Measurements from ENCODE around the gene TMEM258.
A peak's percentile ranks its signal among the peaks of the same experiment; 100 is the strongest.

Gene TMEM258

DNA sequence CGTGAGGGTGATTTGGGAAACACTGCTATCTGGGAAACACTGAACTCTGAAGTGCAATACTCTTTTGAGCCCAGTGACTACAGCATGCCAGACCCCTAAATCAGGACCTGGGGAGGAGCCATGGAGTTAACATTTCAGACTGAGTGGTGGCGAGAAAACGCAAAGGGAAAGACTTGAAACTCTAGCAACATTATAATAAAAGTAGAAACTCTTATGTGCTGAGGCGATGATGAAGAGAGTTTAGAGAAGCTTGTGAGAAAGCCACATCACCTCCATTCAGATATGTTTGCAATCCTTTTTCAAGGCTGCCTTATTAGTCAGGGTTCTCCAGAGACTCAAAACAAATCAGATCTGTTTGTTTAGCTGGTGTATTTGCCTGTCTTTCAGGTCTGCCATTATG lies 2.2 kb upstream of the TMEM258 start:
- no peak for DNase-seq

DNA sequence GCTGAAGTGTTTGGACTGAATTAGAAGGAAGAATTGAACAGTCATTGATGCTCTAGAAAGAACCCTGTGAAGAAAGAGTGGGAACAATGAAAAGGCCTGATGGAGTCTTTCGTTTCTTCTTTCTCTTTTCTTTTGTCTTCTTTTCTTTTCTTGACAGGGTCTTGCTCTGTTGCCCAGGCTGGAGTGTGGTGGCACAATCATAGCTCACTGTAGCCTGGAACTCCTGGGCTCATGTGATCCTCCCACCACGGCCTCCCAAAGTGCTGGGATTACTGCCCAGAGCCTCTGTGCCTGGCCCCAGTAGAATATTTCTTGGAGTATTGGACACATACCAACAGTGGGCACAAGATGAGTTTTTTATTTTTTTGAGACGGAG lies 1.4 kb upstream of the TMEM258 start:
- DNase-seq: no peak

DNA sequence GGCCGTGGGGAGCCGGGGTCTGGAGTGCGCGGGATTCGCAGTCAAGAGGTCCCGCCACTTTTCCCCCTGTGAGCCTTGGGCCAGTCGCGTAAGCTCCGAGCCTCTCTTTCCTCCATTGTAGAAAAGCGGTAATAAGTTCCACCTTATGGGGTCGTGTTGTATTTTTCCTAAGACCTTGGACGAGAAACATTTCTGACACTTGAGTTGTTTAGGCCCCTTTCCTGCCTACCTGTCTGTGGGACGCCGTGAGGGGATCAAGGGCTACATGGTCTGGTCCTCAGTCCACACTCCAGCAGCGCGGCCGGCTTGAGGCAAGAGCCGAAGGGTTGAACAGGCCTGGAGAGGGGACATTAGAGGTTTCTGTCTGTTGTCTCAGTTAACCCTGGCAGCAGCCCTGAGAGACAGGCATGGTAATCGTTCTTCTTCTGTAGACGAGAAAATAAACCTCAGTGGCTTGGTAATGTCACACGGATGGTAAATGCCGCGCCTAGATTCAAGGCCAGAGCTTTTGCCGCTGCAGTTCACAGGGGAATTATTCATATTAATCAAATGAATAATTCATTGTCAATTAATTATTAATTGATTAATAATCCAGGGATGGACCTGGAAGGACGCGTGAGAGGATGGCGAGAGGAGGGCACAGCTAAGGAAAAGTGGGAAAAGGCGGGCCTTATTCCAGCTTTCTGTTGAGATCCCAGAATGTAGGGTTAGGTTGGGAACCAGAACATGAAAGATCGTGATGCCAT lies 857 bp upstream of the TMEM258 start:
- DNase-seq: no peak

DNA sequence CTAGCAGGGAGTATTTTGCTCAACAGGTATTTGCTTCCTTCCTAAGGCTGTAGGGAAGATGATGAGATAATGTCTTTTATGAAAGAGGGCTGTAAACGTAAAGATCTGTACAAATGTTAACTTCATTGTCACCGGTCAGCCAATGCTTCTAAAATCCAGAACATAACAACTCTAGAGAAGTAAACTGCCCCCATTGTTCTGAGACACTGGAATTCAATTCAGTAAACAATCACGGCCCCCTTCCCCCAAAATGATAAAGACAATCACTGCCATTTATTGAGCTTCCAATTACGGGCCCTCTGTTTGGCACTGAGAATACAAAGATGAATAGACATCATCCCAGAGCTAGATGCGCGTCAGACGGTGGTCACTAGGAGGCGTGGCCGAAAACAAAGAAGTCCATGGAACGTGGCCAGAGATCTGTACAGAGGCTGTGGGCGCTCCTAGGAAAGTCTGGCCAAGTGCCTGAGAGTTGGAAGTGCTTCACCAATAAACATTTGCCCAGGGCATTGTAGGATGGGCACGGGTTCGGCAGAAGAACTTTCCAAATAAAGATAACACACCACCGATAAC lies 576 bp downstream of the TMEM258 start:
- DNase-seq: peak; percentile 76

DNA sequence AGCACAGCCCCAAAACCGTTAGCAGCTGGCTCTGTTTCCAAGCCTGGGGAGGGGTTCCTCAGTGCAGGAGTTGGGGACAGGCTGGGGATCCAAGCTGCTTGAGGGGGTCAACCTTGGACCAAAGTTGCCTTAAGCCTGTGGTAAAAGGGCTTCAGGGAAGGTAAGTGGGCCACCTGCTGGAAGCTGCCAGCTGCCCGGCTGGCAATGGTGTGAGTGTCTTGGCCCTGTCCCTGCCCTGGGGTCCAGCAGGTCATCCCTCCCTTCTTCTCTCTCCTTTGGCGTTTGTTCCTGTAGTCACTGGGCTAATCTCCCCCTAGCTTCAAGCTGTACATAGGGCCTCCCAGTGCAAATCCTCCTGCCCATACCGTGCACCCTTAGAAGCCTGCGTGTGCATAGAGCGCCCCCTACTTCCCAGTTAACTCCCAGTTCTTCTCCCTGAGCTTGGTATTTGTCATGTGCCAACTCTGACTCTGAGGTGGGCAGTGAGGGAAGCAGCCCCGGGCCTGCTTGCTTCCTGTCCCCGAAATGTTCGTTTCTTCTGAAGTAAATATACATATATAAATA lies 4.4 kb downstream of the TMEM258 start:
- peak; percentile 66 for DNase-seq

- no peak for DNase-seq
Measured at GRCh38 chr11:61785837-61786402, 6.5 kb downstream of the TMEM258 start.

DNA sequence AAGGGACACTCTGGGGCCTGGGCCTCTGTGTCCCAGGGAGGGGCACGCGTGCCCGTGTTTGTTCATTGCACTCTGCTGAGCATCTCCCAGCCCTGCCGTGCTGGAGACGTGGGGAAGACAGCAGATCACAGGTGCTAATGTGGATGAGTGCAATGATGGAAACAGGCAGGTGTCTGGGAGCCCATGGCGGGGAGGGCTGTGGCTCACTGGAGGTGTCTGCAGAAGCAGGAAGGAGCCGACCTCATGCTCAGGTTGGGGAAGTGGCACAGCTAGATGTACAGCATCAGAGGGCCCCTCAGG lies 7.9 kb downstream of the TMEM258 start:
- DNase-seq: no peak

DNA sequence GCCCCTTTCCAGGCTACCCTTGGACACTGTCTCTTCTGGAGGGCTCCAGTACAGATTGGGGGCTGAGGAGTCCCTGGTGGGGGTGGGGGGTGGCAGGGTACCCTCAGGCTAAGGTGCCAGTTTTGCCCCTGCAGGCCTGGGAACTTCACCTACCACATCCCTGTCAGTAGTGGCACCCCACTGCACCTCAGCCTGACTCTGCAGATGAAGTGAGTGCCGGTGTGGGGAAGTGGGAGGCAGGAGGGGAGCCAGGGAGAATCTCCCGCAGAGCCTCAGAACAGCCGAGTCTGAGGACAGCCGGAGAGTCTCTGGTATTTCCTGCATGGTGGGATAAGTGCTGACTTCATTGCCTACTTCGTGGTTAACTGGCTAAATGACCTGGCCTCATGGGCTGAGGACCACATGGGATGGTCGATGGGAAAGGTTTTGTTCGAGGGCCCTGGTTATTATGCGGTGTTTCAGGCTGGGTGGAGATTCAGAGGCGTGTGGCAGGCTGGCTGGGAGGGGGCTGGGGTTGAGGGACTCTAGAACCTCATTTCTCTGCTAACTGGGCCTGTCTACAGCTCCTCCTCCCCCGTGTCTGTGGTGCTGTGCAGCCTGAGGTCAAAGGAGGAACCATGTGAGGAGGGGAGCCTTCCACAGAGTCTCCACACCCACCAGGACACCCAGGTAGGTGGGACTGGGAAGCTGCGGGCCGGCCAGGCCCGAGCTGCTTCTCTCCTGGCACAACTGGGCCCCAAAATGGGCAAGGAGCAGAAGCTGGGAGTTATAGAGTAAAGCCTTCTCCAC lies 8.5 kb downstream of the TMEM258 start:
- no peak for DNase-seq

DNA sequence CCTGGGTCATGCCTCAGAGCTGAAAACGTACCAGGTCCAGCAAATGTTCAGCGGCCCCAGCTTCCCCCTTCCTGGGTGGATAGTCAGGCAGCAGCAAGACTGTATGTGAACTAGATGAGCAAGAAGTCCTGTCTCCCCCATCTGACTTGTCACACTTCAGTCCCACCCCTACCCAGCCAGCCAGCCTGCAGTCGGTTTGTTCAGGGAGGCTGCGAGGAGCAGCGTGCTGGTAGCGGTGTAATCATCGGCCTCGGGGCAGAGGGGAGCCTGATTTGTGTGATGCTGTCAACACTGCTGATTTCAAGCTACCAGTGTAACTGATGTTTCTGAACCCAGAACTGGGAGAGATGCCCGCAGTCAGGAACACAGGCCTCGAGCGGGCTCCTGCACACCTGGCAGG lies 9.6 kb downstream of the TMEM258 start:
- no peak for DNase-seq

DNA sequence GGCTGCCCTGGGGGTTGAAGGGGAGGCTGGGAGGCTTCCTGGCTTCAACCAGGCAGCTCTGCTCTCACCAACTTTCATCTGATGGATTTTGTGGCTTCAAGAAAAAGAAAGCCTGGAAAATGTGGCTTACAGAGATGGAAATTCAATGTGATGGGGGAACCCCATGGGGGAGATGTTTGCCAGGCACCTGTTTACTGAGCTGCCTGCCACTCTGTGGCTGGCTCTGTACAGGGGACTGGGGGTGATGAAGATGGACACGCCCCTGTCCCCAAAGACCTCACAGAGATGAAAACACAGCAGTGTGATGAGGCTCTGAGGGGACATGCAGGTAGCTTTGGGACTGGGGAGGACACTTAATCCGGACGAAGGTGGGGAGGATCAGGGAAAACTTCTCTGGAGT lies 10.1 kb downstream of the TMEM258 start:
- no peak for DNase-seq

DNA sequence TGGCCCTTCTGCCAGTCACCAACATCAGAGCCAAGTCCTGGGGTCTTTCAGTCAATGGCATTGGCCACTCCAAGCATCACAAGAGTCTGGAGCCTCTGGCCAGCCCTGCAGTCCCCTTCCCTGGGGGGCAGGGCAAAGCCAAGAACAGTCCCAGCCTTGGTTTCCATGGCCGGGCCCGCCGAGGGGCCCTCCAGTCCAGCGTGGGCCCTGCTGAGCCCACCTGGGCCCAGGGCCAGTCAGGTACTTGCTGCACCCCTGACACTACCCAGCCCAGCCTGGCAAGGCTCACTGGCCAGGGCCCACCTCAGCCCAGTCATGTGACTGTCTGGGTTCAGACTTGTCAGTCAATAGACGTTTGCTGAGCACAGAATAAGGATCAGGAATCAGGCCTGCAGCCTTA lies 10.8 kb downstream of the TMEM258 start:
- no peak for DNase-seq

- DNase-seq: no peak
Measured at GRCh38 chr11:61780581-61781162, 11.7 kb downstream of the TMEM258 start.

- DNase-seq: no peak
Measured at GRCh38 chr11:61779666-61780525, 12.5 kb downstream of the TMEM258 start.

GRCh38 chr11:61778920-61779650 lies 13.3 kb downstream of the TMEM258 start:
- no peak for DNase-seq

- DNase-seq: no peak
Measured at GRCh38 chr11:61778357-61778886, 14.0 kb downstream of the TMEM258 start.

- DNase-seq: no peak
Measured at GRCh38 chr11:61777234-61778090, 14.9 kb downstream of the TMEM258 start.

DNA sequence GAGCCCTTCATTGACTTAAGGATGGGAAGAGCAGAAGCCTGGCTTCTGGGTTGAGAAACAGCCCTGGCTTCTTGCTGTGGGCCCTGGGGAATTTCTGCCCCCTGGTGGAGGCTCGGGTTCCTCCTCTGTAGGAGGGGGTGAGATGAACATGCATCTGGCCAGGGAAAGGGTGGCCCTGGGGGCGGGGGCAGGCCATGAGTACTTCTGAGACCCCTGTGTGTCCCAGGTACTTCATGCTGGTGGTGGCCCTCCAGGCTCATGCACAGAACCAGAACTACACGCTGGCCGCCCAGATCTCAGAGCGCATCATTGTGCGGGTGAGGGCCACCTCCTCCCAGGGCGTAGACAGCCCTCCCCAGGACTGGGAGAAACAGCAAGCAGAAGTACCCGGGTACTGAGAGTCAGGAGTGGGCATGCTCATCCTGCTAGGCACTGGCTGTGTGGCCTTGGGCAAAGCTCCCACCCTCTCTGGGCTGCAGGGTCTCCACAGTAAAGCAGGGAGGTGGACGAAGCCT lies 15.8 kb downstream of the TMEM258 start:
- no peak for DNase-seq

DNA sequence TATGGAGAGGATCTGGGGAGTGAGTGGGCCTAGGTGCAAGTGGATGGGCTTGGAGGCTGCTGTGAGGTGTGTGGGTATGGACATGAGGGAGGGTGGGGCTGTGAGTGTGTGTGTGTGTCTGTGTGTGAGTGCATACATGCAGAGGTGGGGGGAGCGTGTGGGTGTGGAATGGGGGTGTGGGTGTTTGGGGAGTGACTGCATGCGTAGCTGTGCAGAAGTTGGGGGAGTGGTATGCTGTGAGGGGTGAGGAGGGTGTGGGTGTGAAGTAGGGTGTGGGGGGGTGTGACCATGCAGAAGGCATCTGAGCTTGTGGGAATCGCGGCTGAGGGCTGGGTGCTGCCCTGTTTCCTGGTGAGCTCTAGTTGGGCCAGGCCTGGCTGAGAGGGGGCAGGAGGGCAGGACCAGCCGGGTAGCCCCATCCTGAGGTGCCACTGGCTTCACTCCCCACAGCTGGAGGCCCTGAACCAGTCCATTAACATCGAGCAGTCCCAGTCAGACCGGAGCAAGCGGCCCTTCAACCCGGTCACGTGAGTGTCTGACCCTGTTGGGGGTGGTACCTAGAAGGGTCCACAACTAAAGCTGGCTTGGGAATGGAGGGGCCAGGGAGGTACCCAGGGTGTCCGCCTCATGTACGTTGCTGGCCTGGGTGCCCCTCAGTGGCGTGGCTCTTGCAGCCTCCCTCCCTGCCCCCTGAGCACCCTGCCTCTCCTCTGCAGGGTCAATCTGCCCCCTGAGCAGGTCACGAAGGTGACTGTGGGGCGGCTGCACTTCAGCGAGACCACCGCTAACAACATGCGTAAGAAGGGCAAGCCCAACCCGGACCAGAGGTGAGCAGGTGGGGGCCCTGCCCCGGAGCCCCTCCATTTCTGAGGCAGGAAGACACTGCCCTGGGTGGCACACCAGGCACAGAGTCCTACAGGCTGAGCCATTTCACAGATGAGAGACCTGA lies 16.5 kb downstream of the TMEM258 start:
- DNase-seq: peak; percentile 62

GRCh38 chr11:61775106-61775505 lies 17.3 kb downstream of the TMEM258 start:
- DNase-seq: no peak
